ENCODE measurements around the gene DAW1.
"Not testable (repeated sequence)": the region's sequence is repeated elsewhere in the genome, so short reads cannot be mapped to it uniquely, and the experiment has no call there.

The DAW1 gene, protein sequence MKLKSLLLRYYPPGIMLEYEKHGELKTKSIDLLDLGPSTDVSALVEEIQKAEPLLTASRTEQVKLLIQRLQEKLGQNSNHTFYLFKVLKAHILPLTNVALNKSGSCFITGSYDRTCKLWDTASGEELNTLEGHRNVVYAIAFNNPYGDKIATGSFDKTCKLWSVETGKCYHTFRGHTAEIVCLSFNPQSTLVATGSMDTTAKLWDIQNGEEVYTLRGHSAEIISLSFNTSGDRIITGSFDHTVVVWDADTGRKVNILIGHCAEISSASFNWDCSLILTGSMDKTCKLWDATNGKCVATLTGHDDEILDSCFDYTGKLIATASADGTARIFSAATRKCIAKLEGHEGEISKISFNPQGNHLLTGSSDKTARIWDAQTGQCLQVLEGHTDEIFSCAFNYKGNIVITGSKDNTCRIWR

DNA sequence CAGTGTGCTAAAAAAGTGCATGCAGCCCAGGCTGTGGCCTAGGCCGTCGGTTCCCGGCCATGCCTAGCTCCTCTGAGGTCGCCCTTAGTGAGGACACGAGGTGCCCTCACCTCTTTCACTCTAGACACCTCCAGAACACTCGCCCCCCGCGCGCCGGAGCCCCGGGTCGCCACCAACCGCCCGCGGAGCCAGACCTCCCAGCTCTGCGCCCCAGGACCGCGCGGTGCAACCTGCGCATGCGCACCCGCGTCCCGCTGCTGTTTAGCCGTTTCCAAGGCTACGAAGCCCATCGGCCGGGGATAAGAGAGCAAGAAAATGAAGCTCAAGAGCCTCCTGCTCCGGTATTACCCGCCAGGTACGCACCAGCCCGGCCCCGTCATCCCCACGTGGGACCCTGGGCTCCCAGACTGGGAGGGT, at the start of gene DAW1:
Gene DAW1, plus strand, starts transcription at position 257 of the 417 bp plus-strand sequence. Its CDS starts 59 bp downstream, at position 316.
- DNase-seq (ENCODE audit: low read depth, low spot score) = no peak
- peak within 1 kb of the TSS; percentile 18 for H3K27ac ChIP-seq

DNA sequence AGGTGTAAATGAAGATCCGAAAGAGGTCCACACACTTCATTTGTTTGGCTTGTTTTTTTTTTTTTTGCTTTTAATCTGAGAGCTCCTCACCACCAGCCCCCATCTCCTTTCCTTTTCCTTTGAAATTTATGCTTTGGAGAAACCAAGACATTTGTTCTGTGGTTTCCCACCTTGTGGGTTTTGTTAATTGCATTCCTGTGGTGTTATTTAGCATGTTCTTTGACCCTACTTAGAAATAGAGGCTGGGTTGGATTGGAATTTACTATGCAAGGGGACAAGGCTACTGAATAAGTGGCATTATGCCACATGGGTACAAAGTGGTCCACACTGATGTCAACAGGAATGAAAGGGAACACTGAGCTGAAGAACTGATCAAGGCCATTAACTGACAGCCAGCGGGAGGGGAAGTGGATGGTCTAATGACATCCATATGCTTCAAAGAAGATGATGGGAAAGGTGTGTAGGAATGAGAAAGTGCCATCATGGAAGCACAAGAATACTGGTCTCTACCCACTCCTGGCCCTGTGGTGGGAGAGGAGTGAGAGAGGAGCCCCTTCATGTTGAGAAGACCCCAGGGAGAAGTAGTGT, 48.9 kb upstream of the DAW1 start:
- H3K27ac ChIP-seq = no peak overlapping the region
- DNase-seq (ENCODE audit: low read depth, low spot score) = no peak

DNA sequence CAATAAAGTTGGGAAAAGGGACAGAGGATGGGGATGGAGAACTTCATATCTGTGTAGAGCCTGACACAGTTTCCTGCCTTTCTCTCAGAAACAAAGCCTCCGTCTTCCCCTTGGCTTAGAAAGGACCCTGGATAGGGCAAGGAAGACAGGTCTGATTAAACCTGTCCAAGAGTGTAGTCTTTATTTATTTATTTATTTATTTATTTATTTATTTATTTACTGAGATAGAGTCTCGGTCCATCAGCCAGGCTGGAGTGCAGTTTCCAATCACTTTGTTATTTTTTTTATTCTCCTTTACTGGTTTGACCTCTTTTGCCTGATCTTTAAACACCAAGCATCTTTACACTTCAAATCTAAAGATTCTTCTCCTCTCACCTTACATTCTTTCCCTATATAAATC, 47.5 kb upstream of the DAW1 start:
- no peak overlapping the region for H3K27ac ChIP-seq
- DNase-seq (ENCODE audit: low read depth, low spot score) = no peak

DNA sequence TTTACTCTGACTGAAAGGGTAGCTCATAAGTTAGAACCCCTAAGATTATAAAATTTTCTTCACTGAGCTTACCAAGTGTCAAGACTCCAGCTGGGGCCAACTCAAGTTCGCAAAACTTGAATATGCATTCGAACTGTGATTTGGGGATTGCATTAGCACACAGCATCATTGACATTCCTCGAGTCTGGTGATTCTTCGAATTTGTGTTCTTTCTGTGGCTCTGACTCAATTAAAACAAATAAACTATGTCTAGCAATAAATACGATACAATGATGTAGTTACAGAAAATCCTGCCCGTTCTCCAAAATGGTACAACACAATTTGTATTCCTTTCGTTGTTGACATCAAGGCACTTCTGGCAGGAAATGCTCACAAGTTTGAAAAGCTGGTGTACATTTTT, 46.7 kb upstream of the DAW1 start:
- DNase-seq (ENCODE audit: low read depth, low spot score) = no peak
- H3K27ac ChIP-seq = no peak overlapping the region

DNA sequence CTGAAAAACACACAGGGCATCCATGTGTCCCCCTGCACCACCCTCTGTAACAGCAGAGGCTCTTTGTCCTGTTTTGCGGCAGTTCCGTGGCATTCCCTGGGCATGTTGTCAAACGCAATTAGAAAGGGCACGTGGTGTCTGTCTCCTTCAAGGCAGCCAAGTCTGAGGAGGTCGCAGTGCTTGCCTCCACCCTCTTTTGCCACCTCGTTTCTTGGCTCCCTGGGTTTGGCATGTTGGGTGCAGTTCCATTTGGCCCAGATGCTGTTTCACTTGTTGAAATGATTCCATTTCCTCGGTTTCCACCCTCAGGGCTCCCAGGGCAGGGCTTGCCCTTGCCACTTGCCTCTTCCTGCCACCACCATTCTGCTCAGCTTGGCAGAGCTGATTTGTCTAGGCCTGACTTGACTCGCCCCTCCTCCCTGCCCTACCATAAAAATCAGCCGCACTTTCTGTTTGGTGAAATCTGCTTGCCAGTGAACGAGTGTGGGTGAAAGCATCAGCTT, 45.4 kb upstream of the DAW1 start:
- peak; percentile 36 for DNase-seq (ENCODE audit: low read depth, low spot score)
- H3K27ac ChIP-seq = peak overlapping the region; percentile 76

DNA sequence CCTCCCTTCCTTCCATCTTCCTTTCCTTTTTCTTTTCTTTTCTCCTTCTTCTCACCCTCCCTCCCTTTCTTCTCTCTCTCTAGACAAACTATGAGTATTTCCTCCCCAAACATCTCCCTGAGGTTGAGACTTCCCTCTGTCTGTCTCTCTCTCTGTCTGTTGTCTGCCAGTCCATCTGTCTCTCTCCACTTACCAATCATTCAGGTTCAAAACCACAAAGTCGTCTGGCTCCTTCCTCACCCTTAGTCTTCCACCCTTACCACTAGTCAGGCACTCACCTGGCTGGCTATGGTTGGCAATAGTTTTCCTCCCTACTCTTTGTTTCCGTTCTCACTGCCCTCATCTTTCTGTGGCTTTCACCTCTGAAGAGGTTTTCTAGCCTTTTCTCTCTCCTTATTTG, 44.9 kb upstream of the DAW1 start:
- no peak for DNase-seq (ENCODE audit: low read depth, low spot score)
- peak overlapping the region; percentile 76 for H3K27ac ChIP-seq

DNA sequence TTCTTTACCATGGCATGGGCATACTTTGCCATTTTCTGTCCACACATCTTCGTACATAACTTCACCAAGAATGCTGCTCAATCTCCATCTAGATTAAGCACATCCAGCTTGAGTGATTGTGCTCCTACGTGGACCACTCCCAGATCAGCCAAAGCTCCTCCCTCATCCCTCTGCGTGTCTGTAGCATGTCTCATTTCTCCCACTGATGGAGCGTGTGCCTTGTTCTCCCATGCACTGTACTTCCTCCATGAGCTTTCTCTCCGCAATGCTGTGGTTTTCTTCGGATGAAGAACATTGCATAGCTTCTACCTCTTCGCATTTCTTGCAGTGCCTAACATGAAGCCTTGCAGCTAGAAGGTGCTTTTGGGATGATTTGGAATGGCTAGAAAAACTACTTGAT, 44.3 kb upstream of the DAW1 start:
- H3K27ac ChIP-seq = peak overlapping the region; percentile 76

DNA sequence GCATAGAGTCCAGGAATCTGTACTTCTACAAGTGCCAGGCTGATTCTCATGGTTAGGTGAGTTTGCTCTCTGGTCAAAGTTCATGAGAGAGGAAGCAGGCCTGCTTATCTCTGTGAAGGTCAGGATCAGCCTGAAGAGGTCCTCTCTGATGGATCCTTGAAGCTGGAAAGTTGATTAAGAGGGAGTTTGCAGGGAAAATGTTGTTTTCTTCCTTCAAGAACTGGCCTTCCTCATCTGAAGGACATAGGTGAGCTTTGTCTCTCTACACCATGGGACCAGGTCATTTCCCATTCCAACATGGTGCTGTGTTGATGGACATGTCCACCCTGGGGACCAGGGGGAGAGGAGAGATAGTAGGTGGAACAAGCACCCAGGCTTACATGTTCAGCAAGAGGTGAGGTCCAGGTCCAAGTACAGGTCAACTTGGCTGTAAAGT, 42.9 kb upstream of the DAW1 start:
- DNase-seq (ENCODE audit: low read depth, low spot score) = no peak
- H3K27ac ChIP-seq = no peak overlapping the region

More for the DNA sequence above, 44.3 kb upstream of the DAW1 start:
- no peak for DNase-seq (ENCODE audit: low read depth, low spot score)

DNA sequence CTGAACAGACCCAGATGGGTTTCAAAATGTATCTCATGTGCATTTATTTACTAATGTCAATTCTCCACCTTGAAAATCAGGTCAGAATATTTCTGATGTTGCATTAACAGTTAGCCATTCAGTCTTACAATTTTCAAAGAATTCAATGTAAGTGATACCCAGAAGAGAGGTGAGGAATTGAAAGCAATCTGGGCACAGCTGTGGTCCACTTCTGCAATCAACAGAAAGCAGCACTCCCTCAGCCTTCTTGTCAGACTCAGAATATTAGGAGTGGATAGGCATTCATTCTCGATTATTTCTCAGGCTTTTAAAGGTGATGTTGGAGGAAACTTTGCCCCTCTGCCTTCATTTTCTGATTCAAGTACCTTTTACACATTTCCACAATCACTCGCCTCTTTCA, 42.1 kb upstream of the DAW1 start:
- H3K27ac ChIP-seq = no peak overlapping the region
- no peak for DNase-seq (ENCODE audit: low read depth, low spot score)

DNA sequence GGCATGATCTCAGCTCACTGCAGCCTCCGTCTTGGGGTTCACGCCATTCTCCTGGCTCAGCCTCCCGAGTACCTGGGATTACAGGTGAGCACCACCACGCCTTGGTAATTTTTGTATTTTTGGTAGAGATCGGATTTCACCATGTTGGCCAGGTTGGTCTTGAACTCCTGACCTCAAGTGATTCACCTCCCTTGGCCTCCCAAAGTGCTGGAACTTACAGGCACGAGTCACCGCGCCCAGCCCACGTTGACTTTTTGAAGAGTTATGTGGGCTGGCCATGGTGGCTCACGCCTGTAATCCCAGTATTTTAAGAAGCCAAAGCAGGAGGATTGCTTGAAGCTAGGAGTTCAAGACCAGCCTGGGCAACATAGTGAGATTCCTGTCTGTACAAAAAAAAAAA, 37.0 kb upstream of the DAW1 start:
- DNase-seq (ENCODE audit: low read depth, low spot score) = no peak

DNA sequence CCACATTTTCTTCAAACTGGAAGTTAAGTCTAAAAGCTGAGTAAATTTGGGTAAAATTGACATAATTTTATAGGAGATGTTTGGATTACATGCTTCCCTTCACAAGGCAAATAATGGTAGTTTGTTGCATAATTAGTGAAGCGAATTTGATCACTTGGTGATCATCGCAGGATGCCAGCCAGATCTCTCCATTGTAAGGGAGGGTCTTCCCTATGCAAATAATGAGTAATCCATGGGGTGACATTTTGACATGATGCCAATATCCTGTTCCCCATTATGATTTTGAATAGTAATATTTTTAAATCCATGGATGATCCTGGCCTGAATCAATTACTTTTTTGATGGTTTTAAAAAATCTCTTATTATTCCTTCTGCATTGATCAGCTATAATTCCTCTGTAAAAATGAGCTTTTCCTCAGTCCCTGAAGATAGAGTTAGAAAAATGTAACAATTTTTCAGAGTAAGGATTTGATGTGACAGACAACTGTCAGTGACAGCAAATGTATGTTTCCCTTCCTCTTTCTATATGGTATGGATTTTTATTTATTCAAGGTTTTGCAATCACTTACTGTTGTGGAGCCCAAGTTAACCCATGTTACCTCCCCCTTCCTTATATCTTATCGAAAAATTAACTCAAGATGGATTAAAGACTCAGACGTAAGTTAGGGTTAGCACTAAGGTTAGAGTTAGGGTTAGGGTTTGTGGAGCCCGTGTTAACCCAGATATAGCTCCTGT, 36.3 kb upstream of the DAW1 start:
- no peak for DNase-seq (ENCODE audit: low read depth, low spot score)
- no peak overlapping the region for H3K27ac ChIP-seq

More for the DNA sequence above, 37.0 kb upstream of the DAW1 start:
- H3K27ac ChIP-seq = no peak overlapping the region

DNA sequence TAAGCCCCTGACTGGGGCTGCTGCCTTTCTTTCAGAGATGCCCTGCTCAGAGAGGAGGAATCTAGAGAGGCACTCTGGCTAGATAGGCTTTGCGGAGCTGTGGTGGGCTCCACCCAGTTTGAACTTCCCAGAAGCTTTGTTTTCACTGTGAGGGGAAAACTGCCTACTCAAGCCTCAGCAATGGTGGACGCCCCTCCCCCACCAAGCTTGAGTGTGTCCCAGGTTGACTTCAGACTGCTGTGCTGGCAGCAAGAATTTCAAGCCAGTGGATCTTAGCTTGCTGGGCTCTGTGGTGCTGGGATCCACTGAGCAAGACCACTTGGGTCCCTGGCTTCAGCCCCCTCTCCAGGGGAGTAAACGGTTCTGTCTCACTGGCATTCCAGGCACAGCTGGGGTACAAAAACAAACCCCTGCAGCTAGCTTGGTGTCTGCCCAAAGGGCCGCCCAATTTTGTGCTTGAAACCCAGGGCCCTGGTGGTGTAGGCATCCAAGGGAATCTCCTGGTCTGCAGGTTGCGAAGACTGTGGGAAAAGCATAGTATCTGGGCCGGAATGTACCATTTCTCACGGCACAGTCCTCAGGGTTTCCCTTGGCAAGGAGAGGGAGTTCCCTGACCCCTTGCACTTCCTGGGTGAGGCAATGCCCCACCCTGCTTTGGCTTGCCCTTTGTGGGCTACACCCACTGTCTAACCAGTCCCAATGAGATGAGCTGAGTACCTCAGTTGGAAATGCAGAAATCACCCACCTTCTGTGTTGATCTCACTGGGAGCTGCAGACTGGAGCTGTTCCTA, 31.9 kb upstream of the DAW1 start:
- not testable (repeated sequence) for DNase-seq (ENCODE audit: low read depth, low spot score)
- peak overlapping the region; percentile 31 for H3K27ac ChIP-seq

DNA sequence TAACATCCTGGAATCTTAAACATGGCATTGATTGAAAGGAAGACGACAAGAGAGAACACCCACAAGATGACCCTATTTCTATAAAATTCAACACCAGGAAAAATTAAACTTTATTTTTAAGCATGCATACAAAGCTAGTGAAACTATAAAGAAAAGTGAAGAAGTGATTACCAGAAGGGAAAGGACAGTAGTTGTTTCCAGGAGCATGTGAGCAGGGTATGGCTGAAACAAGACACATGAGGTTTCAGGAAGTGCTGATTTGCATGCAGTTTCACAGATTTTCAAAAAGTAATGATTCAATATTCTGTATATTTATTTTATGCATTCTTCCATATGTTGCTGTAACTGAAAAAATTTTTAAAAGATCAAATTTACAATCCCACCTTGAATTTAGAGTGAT, 24.6 kb upstream of the DAW1 start:
- H3K27ac ChIP-seq = peak overlapping the region; percentile 49
- no peak for DNase-seq (ENCODE audit: low read depth, low spot score)

DNA sequence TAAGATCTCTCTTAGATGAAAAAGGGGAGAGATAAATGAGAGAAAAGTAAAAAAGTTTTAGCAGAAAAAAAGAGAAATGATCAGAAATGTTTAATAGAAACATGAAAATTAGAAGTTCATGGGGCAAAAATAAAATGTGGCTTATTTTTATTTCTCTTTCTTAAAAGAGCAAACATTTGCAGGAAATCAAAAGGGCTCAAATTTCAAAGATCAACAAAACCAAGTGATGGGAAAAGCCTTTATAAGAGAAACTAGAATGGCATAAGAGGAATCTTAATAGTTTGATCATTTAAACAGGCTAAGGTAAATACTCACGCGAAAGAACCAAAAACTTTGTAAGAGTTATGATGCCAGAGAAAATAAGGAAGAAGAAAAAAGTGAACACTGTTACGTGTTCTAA, 23.3 kb upstream of the DAW1 start:
- no peak for DNase-seq (ENCODE audit: low read depth, low spot score)
- H3K27ac ChIP-seq = peak overlapping the region; percentile 49

DNA sequence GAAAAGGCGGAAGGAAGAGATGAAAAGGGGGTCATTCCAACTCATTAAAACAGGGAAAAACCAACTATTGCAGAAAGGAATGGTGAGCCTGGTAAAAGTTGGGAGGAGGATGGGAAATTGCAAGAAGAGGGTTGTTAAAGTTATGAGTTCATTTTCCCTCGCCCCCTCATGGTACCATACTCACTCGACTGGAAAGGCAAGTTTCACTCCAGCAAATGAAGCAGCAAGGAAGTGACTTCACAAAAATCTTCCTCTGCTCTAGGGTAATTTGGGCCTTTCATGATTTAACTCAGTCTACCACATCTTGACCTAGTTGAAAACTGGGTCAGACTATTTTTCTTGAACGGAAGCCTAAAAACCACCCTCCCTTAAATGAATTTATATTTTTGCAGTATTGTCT, 22.8 kb upstream of the DAW1 start:
- peak; percentile 69 for DNase-seq (ENCODE audit: low read depth, low spot score)

DNA sequence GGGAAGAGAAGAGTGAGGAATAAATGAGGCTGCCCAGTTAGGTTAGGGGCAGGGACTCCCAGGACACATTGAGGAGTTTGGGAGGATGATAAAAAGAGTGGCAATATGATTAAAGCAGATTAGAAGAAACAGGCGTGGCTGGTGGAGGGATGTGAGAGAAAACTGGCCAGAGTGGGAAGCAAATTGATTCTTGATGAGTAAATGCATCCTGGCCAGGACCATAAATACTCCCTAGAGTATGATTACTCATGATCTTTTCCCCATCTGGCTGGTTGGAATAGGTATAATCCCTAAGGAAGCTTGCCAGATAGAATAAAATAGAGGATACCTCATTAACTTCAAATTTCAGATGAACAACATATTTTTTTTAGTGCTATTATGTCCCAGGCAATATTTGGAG, 21.5 kb upstream of the DAW1 start:
- DNase-seq (ENCODE audit: low read depth, low spot score) = no peak
- peak overlapping the region; percentile 49 for H3K27ac ChIP-seq

More for the DNA sequence above, 22.8 kb upstream of the DAW1 start:
- peak overlapping the region; percentile 49 for H3K27ac ChIP-seq

DNA sequence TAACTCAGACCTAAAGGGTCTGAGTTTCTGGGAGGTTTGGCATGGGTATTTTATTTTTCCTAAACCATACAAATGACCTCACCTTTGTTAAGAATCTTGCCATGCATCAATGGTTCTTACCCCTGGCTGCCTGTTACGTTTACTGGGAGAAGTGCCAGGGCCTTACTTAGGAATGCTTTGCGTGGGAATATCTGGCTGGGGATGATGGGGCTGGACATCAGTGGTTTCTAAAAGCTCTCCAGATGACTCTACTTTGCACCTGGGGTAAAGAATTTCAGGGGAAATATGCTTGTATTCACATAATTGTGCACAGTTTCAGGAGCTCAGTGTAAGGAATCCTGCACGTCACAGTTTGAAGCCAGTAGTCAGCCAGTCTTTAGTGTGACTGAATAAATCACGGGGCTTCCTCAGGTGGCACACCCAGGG, 18.2 kb upstream of the DAW1 start:
- H3K27ac ChIP-seq = peak overlapping the region; percentile 54
- peak; percentile 80 for DNase-seq (ENCODE audit: low read depth, low spot score)

DNA sequence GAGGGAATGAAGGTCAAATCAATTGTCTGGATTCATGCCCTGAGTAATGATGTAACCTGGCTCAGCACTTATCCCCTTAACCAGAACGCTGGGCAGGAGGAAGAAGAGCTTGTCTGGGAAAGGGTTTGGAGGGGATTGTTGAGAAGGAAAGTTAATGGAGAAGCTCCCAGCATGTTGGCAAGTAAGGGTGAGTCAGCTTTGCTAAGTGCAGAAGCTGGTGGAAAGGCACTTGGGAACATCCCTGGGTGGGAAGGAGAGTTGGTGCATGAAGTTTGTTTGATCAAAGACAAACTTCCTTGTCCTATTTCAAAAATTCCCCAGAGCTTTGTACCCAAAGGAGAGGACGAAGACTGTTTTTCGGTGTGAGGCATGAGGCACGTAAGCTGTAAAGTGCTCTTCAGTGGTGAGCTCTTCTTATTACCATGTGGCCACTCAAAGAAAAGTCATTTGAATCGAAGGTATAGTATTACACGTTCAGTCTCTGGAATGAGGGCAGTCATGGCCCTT, 17.6 kb upstream of the DAW1 start:
- peak overlapping the region; percentile 54 for H3K27ac ChIP-seq
- no peak for DNase-seq (ENCODE audit: low read depth, low spot score)

DNA sequence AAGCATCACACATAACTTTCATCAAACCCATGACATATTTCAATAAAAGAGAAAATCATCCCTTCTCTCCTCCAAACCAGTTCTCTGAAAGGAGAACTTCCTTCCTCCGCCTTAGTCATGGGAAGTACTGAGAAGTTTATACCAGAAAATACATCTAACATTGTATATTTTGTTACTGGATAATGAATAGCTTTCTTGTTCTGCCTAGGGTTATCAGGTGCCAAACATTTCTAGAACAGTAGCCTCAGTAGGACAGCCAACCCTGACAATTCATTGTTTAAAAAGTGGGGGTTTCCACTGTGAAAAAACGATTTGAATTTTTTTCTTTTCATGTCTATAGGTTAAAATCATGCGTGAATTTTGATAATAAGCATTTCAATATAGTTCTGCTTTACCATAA, 16.0 kb upstream of the DAW1 start:
- DNase-seq (ENCODE audit: low read depth, low spot score) = no peak
- H3K27ac ChIP-seq = no peak overlapping the region

DNA sequence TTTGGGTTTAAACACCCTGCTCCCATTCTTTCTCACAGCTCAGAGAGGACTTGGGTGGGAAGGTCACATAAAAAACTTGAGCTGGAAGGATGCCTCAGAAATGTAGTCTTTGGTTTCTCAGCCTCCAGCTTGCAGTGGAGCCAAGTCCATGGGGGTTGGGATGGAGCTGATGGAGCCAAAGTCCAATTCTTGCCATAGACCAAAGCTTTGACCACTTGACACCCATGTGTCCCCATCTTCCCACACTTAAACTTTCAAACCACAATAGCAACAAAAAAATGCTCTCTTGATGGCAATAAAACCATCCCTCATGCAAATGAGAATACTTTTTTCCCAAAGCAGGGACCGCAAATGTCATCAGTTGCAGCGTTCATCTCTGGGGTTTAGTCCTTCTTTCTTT, 14.7 kb upstream of the DAW1 start:
- H3K27ac ChIP-seq = no peak overlapping the region
- DNase-seq (ENCODE audit: low read depth, low spot score) = no peak
